ENCODE results near the gene ADCY7.

ADCY7 gene

DNA sequence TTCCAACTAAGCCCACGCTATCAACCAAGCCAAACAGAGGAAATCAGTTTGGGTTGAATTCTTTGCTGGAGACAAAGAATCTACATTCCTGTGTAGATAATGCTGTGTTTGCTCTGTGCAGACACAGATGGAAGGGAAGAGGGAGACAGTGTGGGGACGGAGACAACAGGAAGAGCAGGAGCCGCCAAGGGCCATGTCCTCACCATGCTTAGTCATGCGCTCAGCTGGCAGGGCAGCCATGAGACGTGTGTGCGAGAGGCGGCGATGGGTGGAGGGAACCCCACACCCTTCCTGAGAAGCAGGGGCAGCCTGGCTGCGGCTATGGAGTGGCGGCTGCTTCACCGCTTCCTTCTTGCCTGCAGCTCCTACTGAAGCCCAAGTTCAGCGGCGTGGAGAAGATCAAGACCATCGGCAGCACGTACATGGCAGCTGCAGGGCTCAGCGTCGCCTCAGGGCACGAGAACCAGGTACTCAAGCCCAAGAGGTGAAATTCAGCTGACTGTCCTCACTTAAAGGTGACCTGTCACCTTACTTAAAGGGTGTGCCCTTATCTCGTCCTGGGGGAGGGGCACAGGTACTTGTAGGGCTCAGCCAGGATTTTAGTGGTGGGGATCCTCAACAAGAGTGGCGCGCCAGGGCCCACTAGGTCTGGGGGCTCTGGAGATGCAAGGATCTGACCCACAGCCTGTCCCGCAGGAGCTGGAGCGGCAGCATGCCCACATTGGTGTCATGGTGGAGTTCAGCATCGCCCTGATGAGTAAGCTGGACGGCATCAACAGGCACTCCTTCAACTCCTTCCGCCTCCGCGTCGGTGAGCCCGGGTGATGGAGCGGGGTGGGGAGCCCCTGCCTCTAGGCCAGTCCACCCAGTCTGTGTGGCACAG, 47.5 kb downstream of the ADCY7 start:
- no peak for DNase-seq (ENCODE audit: low spot score)

- no peak for DNase-seq (ENCODE audit: low spot score)
These were observed 48.3 kb downstream of the ADCY7 start for GRCh38 chr16:50314665-50315064.

- DNase-seq (ENCODE audit: low spot score) = no peak
These were observed 49.1 kb downstream of the ADCY7 start for GRCh38 chr16:50315346-50315997.

DNA sequence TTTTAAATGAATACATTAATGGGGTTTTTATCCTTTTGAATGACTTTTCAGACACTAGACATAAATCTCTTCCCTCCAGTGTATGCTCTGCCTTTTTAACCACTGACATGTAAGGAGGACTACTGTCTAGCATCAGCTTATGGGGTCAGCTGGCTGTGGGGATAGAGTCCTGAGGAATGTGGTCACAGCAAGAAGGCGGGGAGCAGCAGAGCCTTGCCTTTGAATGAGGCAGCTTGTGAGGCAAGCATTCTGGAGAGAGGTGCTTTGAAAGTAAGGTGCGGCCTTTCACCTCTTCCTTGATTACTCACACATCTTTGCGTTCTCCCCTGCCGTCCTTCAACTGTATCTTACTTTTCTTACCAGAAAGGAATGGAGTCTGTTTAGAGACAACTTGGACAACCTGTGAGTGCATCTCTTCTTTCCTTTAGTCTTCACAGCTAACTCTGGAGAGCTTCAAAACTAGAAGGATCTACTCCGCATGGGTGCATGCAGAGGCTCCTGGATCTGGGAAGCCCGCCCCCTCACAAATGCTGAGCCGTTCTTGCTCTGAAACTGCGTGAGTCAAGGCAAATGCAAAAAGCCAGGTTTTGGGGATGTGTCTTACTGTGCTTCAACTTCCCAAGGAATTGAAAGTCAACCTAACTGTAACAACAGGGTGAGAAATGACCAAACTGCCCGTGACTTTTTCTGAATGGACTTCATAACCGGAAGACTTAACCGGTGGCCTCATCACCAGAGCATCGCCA, 49.9 kb downstream of the ADCY7 start:
- DNase-seq (ENCODE audit: low spot score) = no peak

DNA sequence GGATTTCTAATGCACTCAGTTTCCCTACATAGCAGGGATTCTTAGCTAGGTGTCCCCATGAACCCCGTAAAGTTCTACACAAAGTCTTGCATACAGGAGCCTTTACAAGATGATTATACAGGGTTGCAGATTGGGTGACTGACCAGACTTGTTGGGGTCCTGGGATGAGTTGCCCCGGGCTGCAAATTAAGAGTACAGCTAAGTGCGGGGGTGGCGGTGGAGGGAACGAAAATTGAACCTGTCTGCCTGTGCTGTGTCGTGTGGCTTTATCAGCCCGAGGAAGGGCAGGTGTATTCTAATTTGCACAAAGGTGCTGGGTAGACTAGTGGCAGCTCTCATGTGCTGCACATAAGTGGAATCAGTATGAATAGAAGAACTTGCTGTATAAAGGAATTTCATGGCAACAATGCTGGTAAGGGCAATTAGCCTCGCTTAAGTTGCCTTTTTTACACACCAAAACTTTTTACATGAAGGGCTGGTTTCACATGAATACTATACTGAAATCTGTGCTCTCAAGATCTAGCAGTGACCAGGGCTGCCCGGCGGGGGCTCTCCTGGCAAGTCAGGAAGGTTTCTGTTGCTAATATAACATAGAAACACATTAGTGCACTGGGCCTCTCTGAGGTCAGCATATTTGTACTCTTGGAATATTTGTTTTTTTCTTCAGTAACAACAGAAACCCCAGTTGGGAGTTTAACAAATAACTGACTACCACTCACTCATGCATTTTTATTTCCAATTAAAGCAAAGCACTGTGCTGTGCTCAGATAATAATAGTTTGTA, 50.7 kb downstream of the ADCY7 start:
- DNase-seq (ENCODE audit: low spot score) = no peak

DNA sequence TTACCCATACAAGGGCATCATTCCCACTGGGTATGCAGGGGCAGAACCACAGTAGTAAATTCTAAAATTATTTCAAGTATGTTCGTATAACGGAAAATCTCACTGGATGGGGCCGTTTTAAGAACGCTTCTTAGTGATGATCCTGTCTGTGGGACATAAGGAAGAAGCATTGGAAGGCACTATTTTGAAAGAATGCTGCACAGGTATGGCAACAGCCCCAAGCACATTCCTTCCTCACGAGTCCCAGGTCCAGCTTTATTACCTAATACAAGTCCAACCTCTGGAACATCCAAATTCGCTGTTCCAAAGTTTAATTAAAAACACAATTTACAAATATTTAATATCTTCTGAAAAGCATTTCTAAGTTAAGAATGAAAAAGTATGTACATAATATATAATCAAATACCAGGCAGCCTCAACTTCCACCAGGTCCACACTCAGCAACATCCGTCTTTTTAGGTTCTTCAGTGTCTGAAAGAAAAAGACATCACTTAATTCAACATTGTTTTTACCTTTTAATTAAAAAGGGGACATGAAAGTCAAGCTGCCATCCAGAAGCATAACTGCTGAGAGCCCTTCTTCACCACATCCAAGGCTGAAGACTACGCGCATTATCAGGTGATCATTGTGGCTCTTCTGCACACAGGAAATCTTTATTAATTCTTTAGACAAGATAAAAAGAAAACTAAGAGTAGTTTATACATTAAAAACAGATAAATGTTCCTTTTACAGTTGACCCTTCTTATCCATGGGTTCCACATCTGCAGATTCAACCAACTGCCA, 52.6 kb downstream of the ADCY7 start:
- DNase-seq (ENCODE audit: low spot score) = no peak

- no peak for DNase-seq (ENCODE audit: low spot score)
These were observed 54.0 kb downstream of the ADCY7 start for GRCh38 chr16:50320310-50320709.

GRCh38 chr16:50322333-50322732, 56.0 kb downstream of the ADCY7 start:
- no peak for DNase-seq (ENCODE audit: low spot score)

DNA sequence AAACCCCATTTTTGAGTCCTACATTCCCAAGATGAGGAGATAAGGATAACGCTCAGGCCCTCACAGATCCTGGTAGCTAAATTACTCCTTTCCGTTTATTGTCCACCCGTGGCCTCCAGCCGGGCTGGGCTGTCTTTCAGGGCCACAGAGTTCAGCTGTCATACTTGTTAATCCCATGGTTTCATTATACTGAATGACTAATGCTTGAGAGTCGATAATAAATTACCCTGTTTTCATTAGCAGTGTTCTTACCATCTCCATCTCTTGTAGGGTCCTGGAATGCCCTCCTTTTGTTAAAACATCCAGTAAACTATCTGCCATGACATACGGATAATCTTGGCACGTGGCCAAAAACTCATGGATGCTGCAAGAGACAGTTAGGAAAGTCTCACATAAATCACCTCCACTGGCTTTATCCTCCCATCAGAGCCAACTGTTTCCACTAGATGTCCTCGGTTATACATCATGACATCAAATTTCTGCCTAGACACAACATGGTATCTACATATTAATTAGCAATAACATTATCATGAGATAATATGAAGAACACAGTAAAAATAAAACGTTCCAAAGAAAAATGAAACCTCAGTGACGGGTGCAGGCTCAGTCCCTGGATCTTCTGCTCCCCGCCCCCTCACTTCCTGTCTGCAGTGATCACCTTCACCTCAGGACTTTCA, 57.1 kb downstream of the ADCY7 start:
- no peak for DNase-seq (ENCODE audit: low spot score)

GRCh38 chr16:50324345-50324744, 58.0 kb downstream of the ADCY7 start:
- no peak for DNase-seq (ENCODE audit: low spot score)

DNA sequence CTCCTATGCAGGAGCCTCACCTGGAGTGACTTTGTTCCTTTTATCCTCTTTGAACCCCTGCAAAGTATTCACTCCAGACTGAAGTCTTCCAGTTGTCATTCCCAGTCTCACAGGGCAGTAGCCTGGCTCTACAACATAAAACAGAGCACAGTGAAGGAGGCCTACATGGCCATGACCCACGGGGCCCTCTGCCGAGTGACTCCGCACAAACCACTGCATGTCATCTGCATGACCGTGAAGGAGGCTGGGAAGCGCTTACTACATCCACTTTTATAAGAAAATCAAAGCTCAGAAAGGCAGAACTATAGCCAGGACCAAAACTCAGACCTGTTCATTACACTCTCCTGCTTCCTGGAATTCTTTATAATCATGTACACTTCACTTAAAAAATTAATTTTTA, 59.9 kb downstream of the ADCY7 start:
- DNase-seq (ENCODE audit: low spot score) = no peak

GRCh38 chr16:50326835-50327465, 60.6 kb downstream of the ADCY7 start:
- DNase-seq (ENCODE audit: low spot score) = no peak

DNA sequence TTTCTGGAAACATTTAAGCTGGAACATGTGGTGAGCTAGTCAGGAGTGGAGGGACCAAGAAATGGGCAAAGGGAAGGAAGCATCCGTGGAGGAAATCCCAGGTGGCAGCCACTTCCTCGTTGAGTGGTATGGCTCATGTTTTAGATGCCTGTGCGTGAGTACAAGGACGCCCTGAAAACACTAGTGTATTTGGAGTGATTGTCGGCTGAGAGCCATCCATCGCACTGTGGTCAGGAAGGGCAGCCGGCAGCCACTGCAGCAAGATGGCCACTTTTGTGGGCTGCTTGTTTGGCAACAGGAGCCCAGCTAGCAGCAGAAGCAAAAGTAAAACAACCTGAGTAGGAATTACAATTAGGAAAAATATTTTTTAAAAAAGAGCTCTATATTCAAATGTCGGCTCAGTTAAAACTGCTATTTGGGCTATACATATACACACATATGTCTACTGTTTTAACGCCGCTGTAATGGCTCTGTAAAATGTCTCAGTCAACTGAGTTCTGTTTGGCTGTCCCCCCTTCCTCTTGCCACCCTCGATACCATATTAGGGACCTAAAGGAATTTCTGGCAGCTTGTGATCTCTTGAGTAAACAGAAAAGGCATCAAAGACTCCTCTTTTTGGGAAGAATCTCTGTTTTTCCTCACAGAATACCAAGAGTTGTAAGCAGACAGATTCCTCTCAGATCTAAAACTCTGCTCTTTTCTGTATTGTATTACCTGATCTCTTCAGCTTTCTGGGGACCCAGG, 63.3 kb downstream of the ADCY7 start:
- no peak for DNase-seq (ENCODE audit: low spot score)

DNA sequence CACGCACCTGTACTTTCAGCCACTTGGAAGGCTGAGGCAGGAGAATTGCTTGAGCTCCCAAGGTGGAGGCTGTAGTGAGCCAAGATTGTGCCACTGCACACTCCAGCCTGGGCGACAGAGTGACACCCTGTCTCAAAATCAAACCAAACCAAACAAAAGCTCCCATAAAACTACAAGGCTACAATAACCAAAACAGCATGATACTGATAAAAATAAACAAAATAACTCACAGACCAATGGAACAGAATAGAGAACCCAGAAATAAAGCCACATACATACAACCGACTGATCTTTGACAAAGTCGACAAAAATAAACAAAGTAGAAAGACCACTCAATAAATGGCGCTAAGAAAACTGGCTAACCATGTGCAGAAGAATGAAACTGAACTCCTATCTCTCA, 65.2 kb downstream of the ADCY7 start:
- DNase-seq (ENCODE audit: low spot score) = no peak

GRCh38 chr16:50332599-50332998, 66.2 kb downstream of the ADCY7 start:
- no peak for DNase-seq (ENCODE audit: low spot score)

- no peak for DNase-seq (ENCODE audit: low spot score)
These were observed 68.0 kb downstream of the ADCY7 start for GRCh38 chr16:50334106-50334975.

DNA sequence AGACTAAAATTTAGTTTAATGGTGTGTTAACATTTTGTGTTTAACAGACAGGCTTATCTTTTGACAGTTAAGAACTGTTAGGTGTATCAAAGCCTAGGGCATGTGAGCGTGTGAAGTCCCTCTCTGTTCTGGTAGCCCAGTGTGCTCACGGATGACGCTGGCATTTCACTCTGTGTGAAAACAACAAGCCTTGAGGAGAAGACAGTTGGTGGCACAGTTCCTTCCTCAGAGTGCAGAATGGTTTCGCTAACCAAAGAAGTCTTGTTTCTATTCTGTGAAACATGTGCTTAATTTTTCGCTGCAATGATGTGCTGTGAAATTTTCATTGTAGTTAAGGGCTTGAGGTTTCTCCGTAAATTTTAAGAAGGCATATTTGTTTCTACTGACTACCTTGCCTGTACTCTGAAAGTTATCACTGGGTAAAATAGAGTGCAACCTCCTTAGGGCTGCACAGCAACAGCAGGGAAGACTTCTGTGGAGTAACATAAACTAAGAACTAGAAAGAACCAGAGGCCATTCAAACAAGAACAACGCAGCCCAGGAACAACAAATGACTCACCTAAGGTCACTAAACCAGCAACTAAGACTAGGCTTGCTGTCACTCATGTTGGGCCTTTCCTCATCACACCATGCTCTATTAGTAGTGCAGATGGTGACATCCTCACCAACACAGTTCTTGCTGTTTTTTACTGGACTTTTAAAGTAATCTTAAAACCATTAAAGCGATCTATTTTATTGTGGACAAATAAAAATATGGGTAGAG, 69.0 kb downstream of the ADCY7 start:
- no peak for DNase-seq (ENCODE audit: low spot score)

GRCh38 chr16:50336884-50337283, 70.5 kb downstream of the ADCY7 start:
- no peak for DNase-seq (ENCODE audit: low spot score)

Measured in LoVo (cell line).